Prostate gland (tissue), 2 donors: ENCODE measurements around the gene MEP1B. TPM values are rescaled to one million over a fixed set of nuclear protein-coding genes. Genes with fewer than 3 reads are reported as not detected.

ENCODE experiments used
- DNase-seq: peaks from one replicate; pipeline ENCODE4 v3.0.0-alpha.2; 2019; ENCODE audit warnings: low spot score
- H3K27ac ChIP-seq, 2 donors: fragments of 200-600 bp; sonication (generic); 2 replicates each; pipeline ENCODE4 v1.5.1; 2017 to 2019
- H3K27me3 ChIP-seq: fragments of 200-600 bp; sonication (generic); replicated peaks from 2 replicates; pipeline ENCODE4 v1.5.1; 2019; ENCODE audit not compliant: insufficient read depth
- H3K36me3 ChIP-seq, 2 donors: fragments of 200-600 bp; sonication (generic); 1 replicate in 1 of 2; 2 replicates in 1 of 2; pipeline versions ENCODE4 v1.5.1 to v1.8.1; 2017 to 2019
- H3K4me1 ChIP-seq: fragments of 200-600 bp; sonication (generic); replicated peaks from 2 replicates; pipeline ENCODE4 v1.5.1; 2019
- H3K4me3 ChIP-seq, 2 donors: fragments of 200-600 bp; sonication (generic); 2 replicates each; pipeline ENCODE4 v1.5.1; 2017 to 2019
- H3K9me3 ChIP-seq: fragments of 200-600 bp; sonication (generic); 2 replicates; pipeline ENCODE4 v1.5.1; 2017
- CTCF ChIP-seq, 4 experiments: fragments of 200-600 bp in 2 of 4; fragments of 450-650 bp in 2 of 4; sonication (generic) in 2 of 4; IDR thresholded peaks; 1 replicate in 3 of 4; 2 replicates in 1 of 4; pipeline ENCODE4 v1.5.1; 2016 to 2019; ENCODE audit warnings: antibody characterized with exemption in 4 of 4, mild to moderate bottlenecking in 2 of 4, moderate library complexity in 2 of 4
- POLR2A ChIP-seq: fragments of 450-650 bp; IDR thresholded peaks from one replicate; pipeline ENCODE4 v1.6.1; 2016; ENCODE audit warnings: antibody characterized with exemption, mild to moderate bottlenecking
- POLR2AphosphoS5 ChIP-seq: sonication (generic); formaldehyde crosslinking; IDR thresholded peaks from one replicate; pipeline ENCODE4 v1.6.1; 2017; ENCODE audit warnings: antibody characterized with exemption
- WGBS: methylation state at CpG from one replicate; pipeline ENCODE4 v1.1.5; 2018; 5-methylcytosine and 5-hydroxymethylcytosine counted together
- intact Hi-C: fragments of 100-400 bp; cut with DNase I; formaldehyde crosslinking; loops from one replicate; pipeline ENCODE4 v1.14.2; 2022
- small RNA-seq, 2 donors: library from RNA; depleted of rRNA; stranded (forward); fragments of <200 nt; gene quantifications; one replicate each; pipeline ENCODE3, GENCODE V24; 2016
- total RNA-seq, 2 donors: library from RNA; depleted of rRNA; stranded (reverse); fragments of >200 nt; gene quantifications; one replicate each; pipeline ENCODE4 v1.1.0, GENCODE V29; 2016

The MEP1B gene
- total RNA-seq, 2 donors from 2014 or later: 0.34 TPM; not detected in 1

- WGBS: 81% methylated on average over 4 of the region's 4 CpGs
- H3K4me3 ChIP-seq: no peak overlapping the region
- H3K36me3 ChIP-seq: no peaks in the 10 kb centered on the region
- no peaks in the 10 kb centered on the region for H3K9me3 ChIP-seq
- no peak for DNase-seq
- no peaks in the 10 kb centered on the region for H3K27me3 ChIP-seq
- H3K4me1 ChIP-seq: no peaks in the 10 kb centered on the region
- TF ChIP-seq CTCF (IDR thresholded peaks at IDR 0.05) (no peak), POLR2A (no peak), POLR2AphosphoS5 (no peak)
- H3K27ac ChIP-seq: no peak overlapping the region
- intact Hi-C loops: no loop called here
Measured at GRCh38 chr18:32267463-32267862, 77.6 kb downstream of the MEP1B start.

Small RNAs within 50 kb of the gene (small RNA-seq; reads per million reads assigned to genes)
- 0 reads per million in 2 donors for gene RF00019
- gene RNA5SP453: 0.30 to 2.2 reads per million in 2 donors

Other genes starting within 250 kb of the MEP1B start
- gene TRAPPC8, start 246.9 kb upstream of the MEP1B start, total RNA-seq: 10 to 100 TPM; 27.0 to 45.4 TPM
- gene RNF125, start 171.2 kb upstream of the MEP1B start, total RNA-seq: 1 to 10 TPM; 1.2 to 2.6 TPM
- gene RNF138, start 98.2 kb upstream of the MEP1B start, total RNA-seq: 10 to 100 TPM; 25.4 to 72.9 TPM